GM13976 (cell line): ENCODE measurements around the gene PTGFRN.

ENCODE experiments used
- DNase-seq: peaks from one replicate; pipeline ENCODE4 v3.0.0; 2012; ENCODE audit warnings: low spot score
- in situ Hi-C: fragments of 300-500 bp; cut with MboI; formaldehyde crosslinking; loops from one replicate; pipeline ENCODE4 v1.12.0; 2022; ENCODE audit warnings: low sequenced_read_pairs, mixed read lengths, inconsistent platforms; ENCODE audit not compliant: unreplicated experiment
- TF ChIP-seq, protein P1 (sequence below): IDR thresholded peaks from 2 replicates; pipeline ENCODE4 v1.5.1; 2012; ENCODE audit warnings: borderline replicate concordance, mild to moderate bottlenecking; ENCODE audit not compliant: insufficient read depth; ENCODE audit errors: extremely low read depth, missing control alignments, control extremely low read depth

The PTGFRN gene

DNA sequence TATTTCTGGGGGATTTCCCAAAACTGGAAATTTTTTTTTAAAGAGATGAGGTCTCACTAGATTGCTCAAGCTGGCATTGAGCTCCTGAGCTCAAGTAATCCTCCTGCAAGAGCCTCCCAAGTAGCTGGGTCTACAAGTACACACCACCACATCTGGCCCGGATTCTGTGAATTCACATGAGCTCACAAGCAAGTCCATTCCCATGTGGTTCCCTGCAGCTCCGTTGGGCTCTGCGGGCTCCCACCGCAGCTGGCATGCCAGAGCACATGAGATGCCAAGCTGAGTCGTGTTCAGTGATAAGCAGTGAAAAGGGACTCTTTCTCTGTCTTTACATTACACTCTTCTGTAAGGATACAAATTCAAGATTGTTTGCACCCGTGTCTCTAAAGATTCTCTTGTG is 128.5 kb downstream of the PTGFRN start:
- in situ Hi-C loops, result no loop called here
- TF ChIP-seq, protein P1, sequence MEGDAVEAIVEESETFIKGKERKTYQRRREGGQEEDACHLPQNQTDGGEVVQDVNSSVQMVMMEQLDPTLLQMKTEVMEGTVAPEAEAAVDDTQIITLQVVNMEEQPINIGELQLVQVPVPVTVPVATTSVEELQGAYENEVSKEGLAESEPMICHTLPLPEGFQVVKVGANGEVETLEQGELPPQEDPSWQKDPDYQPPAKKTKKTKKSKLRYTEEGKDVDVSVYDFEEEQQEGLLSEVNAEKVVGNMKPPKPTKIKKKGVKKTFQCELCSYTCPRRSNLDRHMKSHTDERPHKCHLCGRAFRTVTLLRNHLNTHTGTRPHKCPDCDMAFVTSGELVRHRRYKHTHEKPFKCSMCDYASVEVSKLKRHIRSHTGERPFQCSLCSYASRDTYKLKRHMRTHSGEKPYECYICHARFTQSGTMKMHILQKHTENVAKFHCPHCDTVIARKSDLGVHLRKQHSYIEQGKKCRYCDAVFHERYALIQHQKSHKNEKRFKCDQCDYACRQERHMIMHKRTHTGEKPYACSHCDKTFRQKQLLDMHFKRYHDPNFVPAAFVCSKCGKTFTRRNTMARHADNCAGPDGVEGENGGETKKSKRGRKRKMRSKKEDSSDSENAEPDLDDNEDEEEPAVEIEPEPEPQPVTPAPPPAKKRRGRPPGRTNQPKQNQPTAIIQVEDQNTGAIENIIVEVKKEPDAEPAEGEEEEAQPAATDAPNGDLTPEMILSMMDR, result no peak
- DNase-seq, result no peak
